SK-N-SH (cell line): ENCODE data around the gene KNG1. TPM values are rescaled to one million over a fixed set of nuclear protein-coding genes. Genes with fewer than 3 reads are reported as not detected.

Experiments
- CTCF ChIA-PET: fragments of 300-600, 350-600 bp; formaldehyde crosslinking; extraction: SDS; loops from one replicate; lab custom pipeline; 2021; lab: Yijun Ruan, JAX
- POLR2A ChIA-PET: fragments of 350-600 bp; sonication (Branson Sonifier 250); formaldehyde crosslinking; extraction: SDS; loops from one replicate; lab custom pipeline; 2020; ENCODE audit warnings: antibody characterized with exemption, inconsistent platforms; lab: Yijun Ruan, JAX
- DNase-seq: peaks from one replicate; pipeline ENCODE4 v3.0.0; 2012
- H2AFZ ChIP-seq: fragments of 200-600 bp; sonication (generic); 2 replicates; pipeline ENCODE4 v1.8.1; 2016; ENCODE audit warnings: antibody characterized with exemption, mild to moderate bottlenecking, low read depth
- H3F3A ChIP-seq: fragments of 200-600 bp; sonication (generic); replicated peaks from 2 replicates; pipeline ENCODE3; 2016; ENCODE audit warnings: antibody characterized with exemption, mild to moderate bottlenecking; ENCODE audit not compliant: insufficient read depth
- H3K27ac ChIP-seq, 2 experiments: fragments of 200-500 bp in 1 of 2; fragments of 200-600 bp in 1 of 2; sonication (Bioruptor generic) in 1 of 2; sonication (generic), shearing (Covaris generic) in 1 of 2; 2 replicates each; pipeline versions ENCODE4 v1.5.1 to v1.6.1; 2014 to 2016; ENCODE audit warnings: low read depth in 2 of 2, inconsistent platforms in 1 of 2, low read length in 1 of 2, mild to moderate bottlenecking in 1 of 2, mixed read lengths in 1 of 2
- H3K27me3 ChIP-seq: fragments of 200-600 bp; sonication (generic), shearing (Covaris generic); 2 replicates; pipeline ENCODE4 v1.6.1; 2016; ENCODE audit warnings: mixed run types; ENCODE audit not compliant: insufficient read depth
- H3K36me3 ChIP-seq, 2 experiments: fragments of 200-500 bp in 1 of 2; fragments of 200-600 bp in 1 of 2; sonication (Bioruptor generic) in 1 of 2; sonication (generic) in 1 of 2; replicated peaks in 1 of 2; 2 replicates each; pipeline versions ENCODE3 to v1.5.1; 2014 to 2016; ENCODE audit warnings: low read length in 1 of 2, mild to moderate bottlenecking in 1 of 2; ENCODE audit not compliant: insufficient read depth in 2 of 2, control insufficient read depth in 1 of 2
- H3K4me1 ChIP-seq, 2 experiments: fragments of 200-500 bp in 1 of 2; fragments of 200-600 bp in 1 of 2; sonication (Bioruptor generic) in 1 of 2; sonication (generic), shearing (Covaris generic) in 1 of 2; 2 replicates each; pipeline versions ENCODE4 v1.5.1 to v1.6.1; 2014 to 2016; ENCODE audit warnings: low read depth in 1 of 2, low read length in 1 of 2, mixed run types in 1 of 2; ENCODE audit not compliant: insufficient read depth in 2 of 2, control insufficient read depth in 1 of 2
- H3K4me2 ChIP-seq: fragments of 200-600 bp; sonication (generic), shearing (Covaris generic); 2 replicates; pipeline ENCODE4 v1.6.1; 2017; ENCODE audit warnings: mixed run types
- H3K4me3 ChIP-seq, 2 experiments: fragments of 200-500 bp in 1 of 2; fragments of 200-600 bp in 1 of 2; sonication (Bioruptor generic) in 1 of 2; sonication (generic), shearing (Covaris generic) in 1 of 2; 2 replicates each; pipeline versions ENCODE4 v1.5.1 to v1.8.1; 2014 to 2016; ENCODE audit warnings: low read depth in 2 of 2, inconsistent platforms in 1 of 2, low read length in 1 of 2, mild to moderate bottlenecking in 1 of 2, mixed read lengths in 1 of 2, moderate library complexity in 1 of 2
- H3K79me2 ChIP-seq: fragments of 200-600 bp; sonication (generic); 2 replicates; pipeline ENCODE4 v1.8.1; 2017; ENCODE audit warnings: mild to moderate bottlenecking; ENCODE audit not compliant: insufficient read depth
- H3K9ac ChIP-seq: fragments of 200-600 bp; sonication (generic); 2 replicates; pipeline ENCODE4 v1.6.1; 2017; ENCODE audit warnings: mixed run types
- H3K9me2 ChIP-seq: fragments of 200-600 bp; sonication (generic); 2 replicates; pipeline ENCODE4 v1.6.1; 2017; ENCODE audit warnings: mixed run types
- H3K9me3 ChIP-seq: fragments of 200-600 bp; sonication (generic); 2 replicates; pipeline ENCODE4 v1.6.1; 2017; ENCODE audit warnings: mixed run types, mild to moderate bottlenecking, moderate library complexity
- H4K20me1 ChIP-seq: fragments of 200-600 bp; sonication (generic); 2 replicates; pipeline ENCODE4 v1.6.1; 2017; ENCODE audit warnings: mild to moderate bottlenecking, mixed run types; ENCODE audit not compliant: insufficient read depth
- CHD2 ChIP-seq: fragments of 150-350 bp; IDR thresholded peaks from 2 replicates; pipeline ENCODE4 v1.6.1; 2018; ENCODE audit warnings: low read length; ENCODE audit not compliant: partially characterized antibody
- ELF1 ChIP-seq: IDR thresholded peaks from 2 replicates; pipeline ENCODE4 v1.4.0; 2012
- FOSL2 ChIP-seq: IDR thresholded peaks from 2 replicates; pipeline ENCODE4 v1.4.0; 2012; ENCODE audit warnings: low read depth, mild to moderate bottlenecking, moderate library complexity, borderline replicate concordance
- JUND ChIP-seq: IDR thresholded peaks from 2 replicates; pipeline ENCODE4 v1.4.0; 2012
- MEF2A ChIP-seq: IDR thresholded peaks from 2 replicates; pipeline ENCODE4 v1.4.0; 2012; ENCODE audit warnings: low read depth, borderline replicate concordance
- MXI1 ChIP-seq: IDR thresholded peaks from 2 replicates; pipeline ENCODE4 v1.6.1; 2012; ENCODE audit warnings: mild to moderate bottlenecking, low read depth, low read length, improper control_type of control experiment
- NFIC ChIP-seq: IDR thresholded peaks from 2 replicates; pipeline ENCODE4 v1.4.0; 2012; ENCODE audit warnings: borderline replicate concordance
- RFX5 ChIP-seq: IDR thresholded peaks from 2 replicates; pipeline ENCODE4 v1.6.1; 2012; ENCODE audit warnings: mild to moderate bottlenecking, improper control_type of control experiment, low read length
- TCF12 ChIP-seq: IDR thresholded peaks from 2 replicates; pipeline ENCODE4 v1.4.0; 2012
- TEAD4 ChIP-seq: IDR thresholded peaks from 2 replicates; pipeline ENCODE4 v1.4.0; 2012; ENCODE audit warnings: mild to moderate bottlenecking, borderline replicate concordance; ENCODE audit not compliant: insufficient read depth
- USF2 ChIP-seq: fragments of 150-350 bp; IDR thresholded peaks from 2 replicates; pipeline ENCODE4 v1.6.1; 2017; ENCODE audit warnings: antibody characterized with exemption, low read length, low read depth, borderline replicate concordance
- YY1 ChIP-seq: IDR thresholded peaks from 2 replicates; pipeline ENCODE4 v1.4.0; 2012; ENCODE audit warnings: low read depth, mild to moderate bottlenecking
- WGBS: methylation state at CpG from one replicate; pipeline ENCODE4 v1.1.6; 2017; ENCODE audit warnings: low lambda C conversion rate; 5-methylcytosine and 5-hydroxymethylcytosine counted together
- polyA plus RNA-seq, 3 experiments: library from polyadenylated mRNA; depleted of rRNA; stranded (reverse); fragments of >200 nt; gene quantifications; 2 replicates each; pipeline ENCODE4 v1.2.3, GENCODE V29; 2012
- TF ChIP-seq, protein P1 (sequence below): fragments of 200-600 bp; sonication (generic); IDR thresholded peaks from 2 replicates; pipeline ENCODE4 v1.6.1; 2017; ENCODE audit warnings: antibody characterized with exemption, mild to moderate bottlenecking, moderate library complexity
- TF ChIP-seq, protein P2 (sequence below): IDR thresholded peaks from 2 replicates; pipeline ENCODE4 v1.4.0; 2012; ENCODE audit warnings: low read depth, borderline replicate concordance

KNG1 gene
- polyA plus RNA-seq, 1 of the 3 experiments (the other 2 are of a cell fraction): not detected

GRCh38 chr3:186772701-186773417 lies 55.7 kb downstream of the KNG1 start (continued):
- TF ChIP-seq, protein P1, sequence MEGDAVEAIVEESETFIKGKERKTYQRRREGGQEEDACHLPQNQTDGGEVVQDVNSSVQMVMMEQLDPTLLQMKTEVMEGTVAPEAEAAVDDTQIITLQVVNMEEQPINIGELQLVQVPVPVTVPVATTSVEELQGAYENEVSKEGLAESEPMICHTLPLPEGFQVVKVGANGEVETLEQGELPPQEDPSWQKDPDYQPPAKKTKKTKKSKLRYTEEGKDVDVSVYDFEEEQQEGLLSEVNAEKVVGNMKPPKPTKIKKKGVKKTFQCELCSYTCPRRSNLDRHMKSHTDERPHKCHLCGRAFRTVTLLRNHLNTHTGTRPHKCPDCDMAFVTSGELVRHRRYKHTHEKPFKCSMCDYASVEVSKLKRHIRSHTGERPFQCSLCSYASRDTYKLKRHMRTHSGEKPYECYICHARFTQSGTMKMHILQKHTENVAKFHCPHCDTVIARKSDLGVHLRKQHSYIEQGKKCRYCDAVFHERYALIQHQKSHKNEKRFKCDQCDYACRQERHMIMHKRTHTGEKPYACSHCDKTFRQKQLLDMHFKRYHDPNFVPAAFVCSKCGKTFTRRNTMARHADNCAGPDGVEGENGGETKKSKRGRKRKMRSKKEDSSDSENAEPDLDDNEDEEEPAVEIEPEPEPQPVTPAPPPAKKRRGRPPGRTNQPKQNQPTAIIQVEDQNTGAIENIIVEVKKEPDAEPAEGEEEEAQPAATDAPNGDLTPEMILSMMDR: no peak
- TF ChIP-seq NFIC: no peak
- TF ChIP-seq USF2: no peak
- TF ChIP-seq FOSL2: no peak

DNA sequence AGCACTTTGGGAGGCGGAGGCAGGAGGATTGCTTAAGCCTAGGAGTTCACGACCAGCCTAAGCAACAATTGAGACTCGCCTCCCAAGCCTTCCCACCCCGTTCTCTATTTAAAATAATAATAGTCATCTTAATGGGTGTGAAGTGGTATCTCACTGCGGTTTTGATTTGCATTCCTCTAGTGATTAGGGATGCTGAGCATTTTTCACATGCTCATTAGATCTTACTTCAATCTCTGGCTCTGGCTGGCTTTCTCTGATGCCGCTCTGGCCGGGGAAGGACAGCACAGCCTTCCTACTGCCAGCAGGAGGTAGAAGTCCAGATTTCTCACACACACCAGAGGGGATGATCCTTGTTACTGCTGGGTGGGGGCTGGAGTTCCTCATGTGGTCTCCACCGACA lies 58.8 kb downstream of the KNG1 start:
- H3K4me3 ChIP-seq: no peak overlapping the region
- no peaks in the 10 kb centered on the region for H3F3A ChIP-seq
- no peak overlapping the region for H2AFZ ChIP-seq
- no peaks in the 10 kb centered on the region for H3K4me1 ChIP-seq
- TF ChIP-seq ELF1: no peak
- TF ChIP-seq RFX5: no peak
- TF ChIP-seq TCF12: no peak
- no peak for TF ChIP-seq JUND
- TF ChIP-seq, protein P2, sequence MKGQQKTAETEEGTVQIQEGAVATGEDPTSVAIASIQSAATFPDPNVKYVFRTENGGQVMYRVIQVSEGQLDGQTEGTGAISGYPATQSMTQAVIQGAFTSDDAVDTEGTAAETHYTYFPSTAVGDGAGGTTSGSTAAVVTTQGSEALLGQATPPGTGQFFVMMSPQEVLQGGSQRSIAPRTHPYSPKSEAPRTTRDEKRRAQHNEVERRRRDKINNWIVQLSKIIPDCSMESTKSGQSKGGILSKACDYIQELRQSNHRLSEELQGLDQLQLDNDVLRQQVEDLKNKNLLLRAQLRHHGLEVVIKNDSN: no peak
- TF ChIP-seq CHD2: no peak
- TF ChIP-seq, protein P1: no peak
- no peak for TF ChIP-seq MXI1
- no peak for TF ChIP-seq TEAD4
- TF ChIP-seq MEF2A: no peak
- no peak for TF ChIP-seq YY1
- no peak overlapping the region for H3K9ac ChIP-seq
- H3K9me2 ChIP-seq: no peaks in the 10 kb centered on the region
- no peak overlapping the region for H3K4me2 ChIP-seq
- H3K27ac ChIP-seq: no peak overlapping the region
- DNase-seq: no peak
- ChIA-PET CTCF (interaction anchor here (1.3 kb wide), 1 partner anchor 161 kb away, joined by 3 read pairs; no protein-coding TSS in a partner anchor), POLR2A (no interaction called here)
- H3K27me3 ChIP-seq: peaks cover 6% of the 10 kb centered on the region; the same call in 1 of the 2 replicates
- no peaks in the 10 kb centered on the region for H3K79me2 ChIP-seq
- WGBS: 90% methylated on average over 6 of the region's 8 CpGs
- no peaks in the 10 kb centered on the region for H3K36me3 ChIP-seq
- no peaks in the 10 kb centered on the region for H4K20me1 ChIP-seq
- H3K9me3 ChIP-seq: no peaks in the 10 kb centered on the region
